Measurements from ENCODE around the gene ZMPSTE24. TPM values are rescaled to one million over a fixed set of nuclear protein-coding genes. Genes with fewer than 3 reads are reported as not detected.

Gene ZMPSTE24
- total RNA-seq, 1 experiment from 2014 or later: 39.6 TPM

DNA sequence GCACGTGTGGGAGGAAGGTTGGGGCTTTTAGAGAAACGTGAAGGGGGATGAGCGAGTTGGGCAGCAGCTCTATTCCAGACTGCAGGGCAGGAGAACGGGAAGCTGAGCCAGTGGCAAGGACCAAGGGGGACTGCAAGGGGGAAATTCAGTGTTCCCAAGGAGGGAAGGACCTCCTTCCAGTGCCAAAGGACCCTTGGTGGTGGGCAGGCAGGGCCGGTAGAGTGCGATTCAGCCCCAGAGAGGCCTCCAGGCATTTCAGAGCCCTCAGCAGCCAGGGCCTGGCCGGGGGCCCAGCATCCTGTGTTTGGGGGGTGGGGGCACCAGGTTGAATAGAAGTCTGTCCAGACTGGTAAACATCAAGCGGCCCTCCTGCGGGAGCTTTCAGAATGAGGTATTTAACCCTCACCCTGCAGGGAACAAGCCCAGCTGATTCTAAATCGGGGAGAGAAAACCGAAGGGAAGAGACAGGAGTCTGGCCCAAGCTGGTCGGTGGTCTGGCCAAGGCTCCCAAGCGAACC, 56.7 kb downstream of the ZMPSTE24 start:
- H3K9ac ChIP-seq (ENCODE audit: low read length): 0 out of 2 replicates have a peak overlapping the region, but pooled peaks have one; percentile 25
- ATAC-seq (peak; percentile 9; the same call in 1 of the 2 replicates), DNase-seq (ENCODE audit: low read depth, low spot score) (no peak)
- H3K9me2 ChIP-seq (ENCODE audit: insufficient read depth): no peaks in the 10 kb centered on the region
- H3K4me3 ChIP-seq (replicated peaks in 1 of 2; ENCODE audit: low read depth in 1 of 2, low read length in 2 of 2): peak overlapping the region in 1 of 2 experiments; percentile 54; a peak in 3 of 4 replicates
- no peaks in the 10 kb centered on the region for H3K9me3 ChIP-seq (ENCODE audit: control insufficient read depth in 1 of 2, insufficient read depth in 1 of 2, low read depth in 1 of 2, low read length in 2 of 2)
- H2AFZ ChIP-seq (ENCODE audit: low read depth, low read length, poor library complexity, severe bottlenecking): peak overlapping the region; percentile 94
- peaks cover 6 to 36% of the 10 kb centered on the region in 2 experiments; a peak in 3 of 4 replicates for H3K4me1 ChIP-seq (ENCODE audit: control insufficient read depth in 1 of 2, insufficient read depth in 2 of 2, low read length in 2 of 2)
- H4K20me1 ChIP-seq (ENCODE audit: insufficient read depth): no peaks in the 10 kb centered on the region
- intact Hi-C loops (cut with micrococcal nuclease): loop anchor here (5.0 kb wide), 2 partner anchors 162 to 237 kb away; no protein-coding TSS in a partner anchor
- ChIA-PET POLR2A (interaction anchor here (0.8 to 1.4 kb wide), 2 partner anchors 9 to 10 kb away, joined by 3 read pairs; no protein-coding TSS in a partner anchor), RAD21 (ENCODE audit: low non-redundant PET in 1 of 2, low total read pairs in 2 of 2, uncharacterized antibody in 2 of 2, unreplicated experiment in 2 of 2) (interaction anchor here in 1 of 2 experiments (0.8 kb wide), 1 partner anchor 24 kb away, joined by 3 read pairs; no protein-coding TSS in a partner anchor), CTCF (interaction anchor here (0.6 to 2.8 kb wide), 20 partner anchors 10 to 405 kb away, joined by 3 to 23 read pairs (median 3); partner anchors contain the start of gene ZMPSTE24)
- no peaks in the 10 kb centered on the region for H3K27me3 ChIP-seq (ENCODE audit: insufficient read depth, low read length)
- no peak overlapping the region for H3K27ac ChIP-seq (ENCODE audit: low read depth, low read length)
- H3K79me2 ChIP-seq (ENCODE audit: insufficient read depth, low read length): no peaks in the 10 kb centered on the region
- H3K36me3 ChIP-seq (ENCODE audit: control insufficient read depth in 1 of 2, insufficient read depth in 2 of 2, low read length in 2 of 2): no peaks in the 10 kb centered on the region
- peak overlapping the region; percentile 75 for H3K4me2 ChIP-seq (ENCODE audit: low read length)
- no peak for TF ChIP-seq ZBTB33 (IDR thresholded peaks at IDR 0.05; ENCODE audit: extremely low read depth, insufficient replicate concordance, low read length)
- TF ChIP-seq ZNF274 (IDR thresholded peaks at IDR 0.05; ENCODE audit: low read depth, low read length): no peak
- no peak for TF ChIP-seq CTCF (IDR thresholded peaks at IDR 0.05 in 2 of 3, conservative IDR thresholded peaks at IDR 0.05 in 1 of 3; ENCODE audit: borderline replicate concordance in 1 of 3, insufficient read depth in 1 of 3, low read depth in 2 of 3, low read length in 2 of 3)
- no peak for TF ChIP-seq JUND (IDR thresholded peaks at IDR 0.05)
- no peak for TF ChIP-seq SRF (IDR thresholded peaks at IDR 0.05; ENCODE audit: low read depth)
- TF ChIP-seq SP1 (IDR thresholded peaks at IDR 0.05; ENCODE audit: low read depth): no peak
- no peak for TF ChIP-seq EZH2 (IDR thresholded peaks at IDR 0.05)
- no peak for TF ChIP-seq TCF7L2 (IDR thresholded peaks at IDR 0.05; ENCODE audit: borderline replicate concordance, extremely low read depth, insufficient read depth, insufficient read length)
- TF ChIP-seq CEBPB (IDR thresholded peaks at IDR 0.05; ENCODE audit: low read depth): no peak
- no peak for TF ChIP-seq RAD21 (IDR thresholded peaks at IDR 0.05; ENCODE audit: low read depth)
- TF ChIP-seq ATF3 (IDR thresholded peaks at IDR 0.05): no peak
- TF ChIP-seq CBX3 (IDR thresholded peaks at IDR 0.05; ENCODE audit: low read depth): no peak
- TF ChIP-seq EZH2phosphoT487 (IDR thresholded peaks at IDR 0.05; ENCODE audit: borderline replicate concordance): no peak
- TF ChIP-seq, protein P1, sequence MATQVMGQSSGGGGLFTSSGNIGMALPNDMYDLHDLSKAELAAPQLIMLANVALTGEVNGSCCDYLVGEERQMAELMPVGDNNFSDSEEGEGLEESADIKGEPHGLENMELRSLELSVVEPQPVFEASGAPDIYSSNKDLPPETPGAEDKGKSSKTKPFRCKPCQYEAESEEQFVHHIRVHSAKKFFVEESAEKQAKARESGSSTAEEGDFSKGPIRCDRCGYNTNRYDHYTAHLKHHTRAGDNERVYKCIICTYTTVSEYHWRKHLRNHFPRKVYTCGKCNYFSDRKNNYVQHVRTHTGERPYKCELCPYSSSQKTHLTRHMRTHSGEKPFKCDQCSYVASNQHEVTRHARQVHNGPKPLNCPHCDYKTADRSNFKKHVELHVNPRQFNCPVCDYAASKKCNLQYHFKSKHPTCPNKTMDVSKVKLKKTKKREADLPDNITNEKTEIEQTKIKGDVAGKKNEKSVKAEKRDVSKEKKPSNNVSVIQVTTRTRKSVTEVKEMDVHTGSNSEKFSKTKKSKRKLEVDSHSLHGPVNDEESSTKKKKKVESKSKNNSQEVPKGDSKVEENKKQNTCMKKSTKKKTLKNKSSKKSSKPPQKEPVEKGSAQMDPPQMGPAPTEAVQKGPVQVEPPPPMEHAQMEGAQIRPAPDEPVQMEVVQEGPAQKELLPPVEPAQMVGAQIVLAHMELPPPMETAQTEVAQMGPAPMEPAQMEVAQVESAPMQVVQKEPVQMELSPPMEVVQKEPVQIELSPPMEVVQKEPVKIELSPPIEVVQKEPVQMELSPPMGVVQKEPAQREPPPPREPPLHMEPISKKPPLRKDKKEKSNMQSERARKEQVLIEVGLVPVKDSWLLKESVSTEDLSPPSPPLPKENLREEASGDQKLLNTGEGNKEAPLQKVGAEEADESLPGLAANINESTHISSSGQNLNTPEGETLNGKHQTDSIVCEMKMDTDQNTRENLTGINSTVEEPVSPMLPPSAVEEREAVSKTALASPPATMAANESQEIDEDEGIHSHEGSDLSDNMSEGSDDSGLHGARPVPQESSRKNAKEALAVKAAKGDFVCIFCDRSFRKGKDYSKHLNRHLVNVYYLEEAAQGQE (IDR thresholded peaks at IDR 0.05; ENCODE audit: low read depth): no peak
- no peak for TF ChIP-seq FOSL1 (IDR thresholded peaks at IDR 0.05; ENCODE audit: low read depth)
- TF ChIP-seq, protein P2, sequence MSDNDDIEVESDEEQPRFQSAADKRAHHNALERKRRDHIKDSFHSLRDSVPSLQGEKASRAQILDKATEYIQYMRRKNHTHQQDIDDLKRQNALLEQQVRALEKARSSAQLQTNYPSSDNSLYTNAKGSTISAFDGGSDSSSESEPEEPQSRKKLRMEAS (IDR thresholded peaks at IDR 0.05): no peak
- no peak for TF ChIP-seq YY1 (IDR thresholded peaks at IDR 0.05; ENCODE audit: extremely low read depth, insufficient replicate concordance, low read depth, low read length)
- no TSS peak for BruUV-seq (replicated peaks)
